Cardiac atrium fibroblast (primary cell): Measurements from ENCODE around the gene NRN1L. TPM values are rescaled to one million over a fixed set of nuclear protein-coding genes. Genes with fewer than 3 reads are reported as not detected.

Experiments
- total RNA-seq: library from RNA; depleted of rRNA; stranded (reverse); fragments of >200 nt; gene quantifications from 2 replicates; pipeline ENCODE4 v1.2.3, GENCODE V29; 2015

The NRN1L gene
- total RNA-seq: not detected in 2 replicates

DNA sequence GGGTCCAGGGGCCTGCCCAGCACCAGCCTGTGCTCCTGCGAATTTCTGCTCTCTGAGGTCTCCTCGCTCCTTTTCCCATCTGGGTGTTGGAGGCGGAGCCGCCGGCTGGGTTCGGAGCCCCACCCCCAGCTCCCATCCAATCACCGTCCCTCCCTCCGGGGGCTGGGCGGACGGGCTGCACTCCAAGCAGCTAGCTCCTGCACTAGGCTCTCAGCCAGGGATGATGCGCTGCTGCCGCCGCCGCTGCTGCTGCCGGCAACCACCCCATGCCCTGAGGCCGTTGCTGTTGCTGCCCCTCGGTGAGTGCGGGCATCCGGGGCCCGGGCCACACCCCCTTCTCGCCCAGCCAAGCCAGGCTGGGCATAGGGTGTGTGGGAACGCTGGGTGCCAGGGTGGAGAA is at the start of gene NRN1L:
Gene NRN1L (plus strand): TSS at position 202 of the 400 bp plus-strand sequence. CDS start 19 bp downstream, at position 221.

DNA sequence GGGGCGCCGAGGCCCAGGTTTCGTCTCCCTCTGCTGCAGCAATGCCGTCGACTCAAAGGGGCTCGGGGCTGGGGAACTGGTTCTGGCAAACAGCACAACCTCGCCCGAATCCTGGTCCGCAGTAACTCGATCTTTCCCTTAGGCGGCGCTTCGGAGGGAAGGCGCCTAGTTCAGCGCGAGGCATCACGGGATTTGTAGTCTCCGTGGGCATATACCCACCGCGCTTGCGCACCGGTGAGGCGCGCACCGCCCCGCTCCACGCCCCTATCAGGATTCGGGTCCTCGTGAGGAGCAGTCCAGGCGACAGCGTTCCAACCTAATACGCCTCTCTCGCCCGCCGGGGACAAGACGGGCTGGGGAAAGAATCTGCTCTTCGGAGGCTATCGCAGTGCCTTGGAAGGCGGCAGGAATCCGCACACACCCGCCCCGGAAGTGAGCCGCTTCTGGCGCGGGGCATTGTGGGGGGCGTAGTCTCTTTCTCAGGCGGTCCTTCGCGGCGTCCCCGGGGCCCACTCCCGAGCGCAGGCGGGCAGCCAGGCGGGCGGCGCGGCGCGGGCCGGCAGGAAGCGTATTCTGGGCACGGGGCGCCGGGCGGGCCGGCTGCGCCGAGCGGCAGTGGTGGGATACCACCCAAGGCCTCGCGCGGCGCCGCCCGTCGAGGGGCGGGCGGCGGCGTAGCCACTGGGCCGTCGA is 42.7 kb upstream of the NRN1L start, which contains the start of gene THAP11:
Gene THAP11 (plus strand): TSS at position 505 of the 693 bp plus-strand sequence. CDS start 235 bp downstream, outside the sequence.

DNA sequence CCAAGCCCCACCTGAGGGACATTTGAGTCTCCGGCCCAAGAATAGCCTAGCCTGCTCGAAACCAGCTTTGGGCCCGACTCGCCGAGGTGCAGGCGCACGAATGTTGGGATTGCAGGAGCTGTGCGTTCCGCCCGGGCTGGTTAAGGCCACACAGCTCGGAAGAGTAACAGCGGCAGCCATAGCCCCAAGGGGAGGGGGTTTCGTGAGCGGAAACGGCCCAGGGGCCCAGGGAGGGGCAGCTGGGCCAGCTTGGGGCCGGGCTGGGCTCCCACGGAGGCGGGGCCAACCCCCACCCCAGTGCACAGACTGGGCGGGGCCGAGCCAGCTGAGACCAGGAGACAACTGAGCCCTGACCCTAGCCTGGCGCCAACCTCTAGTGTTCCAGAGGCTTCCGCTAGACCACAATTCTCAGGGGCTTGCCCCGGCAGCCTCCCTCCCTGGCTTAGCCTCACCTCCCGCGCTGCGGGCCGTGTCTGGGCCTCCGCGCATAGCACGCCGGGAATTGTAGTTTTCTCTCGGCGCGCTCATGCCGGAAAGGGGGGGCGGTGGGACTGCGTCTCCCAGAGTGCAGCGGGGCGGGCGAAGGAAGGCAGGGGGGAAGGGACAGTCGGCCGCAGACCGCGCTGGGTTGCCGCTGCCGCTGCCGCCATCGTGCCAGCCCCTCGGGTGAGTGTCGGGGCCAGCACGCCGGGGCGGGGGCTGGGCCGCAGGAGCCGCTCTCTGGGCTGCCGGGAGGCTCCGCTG is 38.2 kb upstream of the NRN1L start, which contains the start of gene NUTF2:
Gene NUTF2 (plus strand): TSS at position 614 of the 744 bp plus-strand sequence. CDS start 18,198 bp downstream, outside the sequence.

DNA sequence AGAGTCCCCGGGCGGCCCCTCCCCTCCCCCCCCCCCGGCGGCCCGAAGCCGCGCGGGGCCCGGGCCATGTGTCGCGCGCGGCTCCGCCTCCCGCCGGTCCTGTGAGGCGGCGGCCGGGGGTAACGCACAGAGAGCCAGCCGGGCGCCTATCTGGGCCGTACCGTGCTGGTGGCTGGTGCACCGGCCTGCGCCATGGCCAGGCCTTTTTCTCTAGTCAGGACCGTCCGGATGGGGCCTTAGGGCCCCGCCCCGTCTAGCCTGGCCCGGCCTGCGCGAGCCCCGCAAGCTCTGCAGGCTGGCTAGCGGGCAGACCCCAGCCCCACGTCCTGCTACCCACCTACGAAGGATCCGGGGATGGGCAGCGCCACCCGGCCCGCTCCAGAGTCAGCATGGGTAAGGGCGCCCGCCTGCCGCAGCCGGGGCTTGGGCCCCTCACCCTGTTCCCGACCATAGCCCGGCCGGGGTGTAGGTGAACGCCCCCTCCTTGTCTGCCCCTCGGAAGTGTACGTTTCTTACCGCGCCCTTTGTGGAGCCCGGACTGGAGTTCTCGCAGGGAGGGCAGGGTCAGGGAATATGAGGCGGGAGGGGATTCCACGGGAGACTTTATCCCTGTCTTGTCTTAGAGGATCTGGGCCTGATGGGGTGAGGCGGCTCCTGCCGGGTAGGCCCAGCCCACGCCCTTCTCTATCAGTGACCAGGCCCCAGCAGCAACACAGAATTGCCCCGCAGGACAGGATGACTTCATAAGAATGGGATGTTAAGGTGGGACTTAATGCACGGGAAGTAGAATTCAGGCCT is 37.4 kb upstream of the NRN1L start, which contains the start of gene CENPT:
Gene CENPT (minus strand): TSS at position 630 of the 798 bp plus-strand sequence. CDS start 13,834 bp downstream, outside the sequence.

DNA sequence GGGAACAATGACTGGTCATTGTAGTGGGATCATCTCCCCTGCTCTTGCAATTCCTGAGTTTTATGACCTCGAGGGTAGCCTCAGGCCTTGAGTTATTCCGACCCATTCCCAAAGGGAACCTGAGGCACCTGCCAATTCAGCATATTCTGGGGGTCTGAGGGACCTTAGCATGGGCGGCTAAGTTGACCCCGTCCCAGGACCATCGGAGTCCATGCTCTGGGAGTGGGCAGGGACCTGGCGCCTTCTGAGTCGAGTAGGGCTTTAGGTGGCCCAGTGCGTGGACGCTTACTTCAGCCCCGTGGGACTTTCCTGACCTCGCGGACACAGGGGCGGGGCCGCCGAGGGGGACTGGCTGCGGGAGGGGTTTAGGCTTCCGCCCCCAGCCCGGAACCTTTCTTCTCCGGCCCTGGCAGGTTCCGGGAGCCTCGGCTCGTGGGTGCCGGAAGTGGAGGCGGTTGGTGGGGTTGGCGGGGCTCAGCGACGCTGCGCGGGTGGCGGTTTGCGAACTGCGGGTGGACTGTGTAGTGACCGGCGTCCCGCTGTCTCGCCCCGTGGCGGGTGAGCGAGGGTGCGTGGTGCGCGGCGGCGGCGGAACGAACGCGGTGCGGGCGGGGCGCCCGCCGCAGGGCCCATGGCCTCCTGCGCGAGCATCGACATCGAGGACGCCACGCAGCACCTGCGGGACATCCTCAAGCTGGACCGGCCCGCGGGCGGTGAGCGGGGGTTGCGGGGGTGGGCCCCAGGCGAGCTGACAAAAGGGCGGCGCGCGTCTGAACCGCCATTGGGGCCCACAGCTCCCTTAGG is 11.9 kb upstream of the NRN1L start, which contains the start of gene EDC4:
Gene EDC4 (plus strand): TSS at position 422 of the 804 bp plus-strand sequence. CDS start 210 bp downstream, at position 632.

DNA sequence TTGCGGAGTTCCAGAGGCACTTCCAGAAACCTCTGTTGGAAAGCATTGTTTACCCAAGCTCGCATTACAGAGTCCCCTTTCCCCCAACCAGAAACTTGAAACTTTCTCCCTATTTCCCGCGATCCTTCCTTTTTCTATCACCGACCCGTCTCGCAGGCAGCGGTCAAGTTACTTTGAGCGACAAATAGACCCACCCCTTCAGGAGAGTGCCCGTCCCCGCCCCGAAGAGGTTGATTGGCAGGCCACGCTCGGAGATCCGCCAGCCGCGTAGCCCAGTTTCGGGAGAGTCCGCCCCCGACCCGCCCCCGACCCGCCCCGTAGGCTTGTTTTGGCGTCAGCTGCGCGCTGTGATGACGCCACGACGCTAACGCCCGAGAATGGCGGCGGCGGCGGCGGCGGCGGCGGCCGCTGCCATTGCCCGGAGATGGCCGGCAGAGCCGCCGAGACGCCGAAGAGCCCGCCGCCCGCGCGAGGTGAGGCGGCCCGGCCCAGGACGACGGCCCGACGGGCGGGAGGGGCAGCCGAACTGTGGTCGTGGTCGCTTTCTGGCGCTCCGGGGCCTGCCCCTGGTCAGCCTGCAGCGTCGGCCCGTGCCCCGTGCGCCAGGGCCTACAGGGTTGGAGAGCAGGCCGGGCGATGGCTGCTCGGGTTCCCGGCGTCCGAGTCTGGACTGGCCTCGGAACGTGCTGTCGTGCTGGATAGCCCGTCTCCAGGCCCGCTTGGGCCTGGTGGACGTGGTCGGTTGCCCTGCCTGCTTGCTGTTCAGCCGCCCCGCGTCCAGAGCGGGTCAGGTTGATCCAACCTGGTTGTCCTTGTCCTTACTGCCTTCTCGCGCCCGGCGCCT is 8.4 kb downstream of the NRN1L start, which contains the start of gene PSKH1:
Gene PSKH1 (plus strand): TSS at position 356 of the 844 bp plus-strand sequence. CDS start 15,496 bp downstream, outside the sequence.

DNA sequence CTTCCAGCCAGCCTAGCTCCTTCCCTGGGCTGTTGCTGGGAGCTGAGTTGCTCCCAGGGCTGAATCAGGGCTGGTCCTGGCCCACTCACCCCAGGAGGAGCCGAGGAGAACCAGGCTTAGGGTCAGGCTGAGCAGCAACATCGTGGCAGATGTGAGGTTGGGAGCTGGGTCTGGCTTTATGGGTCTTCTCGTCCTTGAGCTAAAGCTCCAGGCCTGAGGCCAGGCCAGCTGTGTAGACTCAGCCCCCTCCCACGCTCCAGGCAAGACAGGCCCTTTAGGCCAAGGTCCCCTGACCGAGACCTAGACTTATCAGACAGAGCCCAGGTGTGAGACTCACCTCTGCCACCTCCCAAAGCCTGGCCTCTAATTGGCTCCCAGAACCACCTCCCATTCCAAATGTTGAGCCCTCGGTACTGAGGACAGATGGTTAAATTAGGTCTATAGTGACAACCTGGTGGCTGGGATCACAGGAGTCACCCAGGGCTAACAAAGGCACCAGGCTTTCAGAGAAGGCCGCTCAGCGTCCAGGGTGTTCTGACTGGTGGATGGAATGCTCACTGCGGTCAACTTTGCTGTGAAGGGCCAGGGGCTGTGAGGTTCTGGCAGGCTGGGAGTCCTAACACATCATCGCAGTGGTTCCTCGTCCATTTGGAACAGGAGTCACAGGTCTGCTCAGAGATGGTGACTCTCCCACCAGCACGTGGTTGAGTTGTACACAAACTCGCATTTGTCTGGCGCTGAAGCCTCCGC is 47.2 kb downstream of the NRN1L start, which contains the start of gene CTRL:
Gene CTRL (minus strand): TSS at position 151 of the 750 bp plus-strand sequence. CDS start 10 bp downstream, at position 141.

Other genes with a start within 250 kb of the NRN1L start
- 0.90 and 1.5 TPM in 2 replicates for gene CARMIL2, start 239.7 kb upstream of the NRN1L start, total RNA-seq
- 13.0 and 25.4 TPM in 2 replicates for gene ACD, start 224.6 kb upstream of the NRN1L start, total RNA-seq
- gene PARD6A, start 223.9 kb upstream of the NRN1L start, total RNA-seq: 0.90 TPM in 1 of 2 replicates, not detected in the other
- 12.8 and 14.4 TPM in 2 replicates for gene ENKD1, start 218.1 kb upstream of the NRN1L start, total RNA-seq
- 2.8 and 6.0 TPM in 2 replicates for gene C16orf86, start 218.1 kb upstream of the NRN1L start, total RNA-seq
- 7.9 and 15.2 TPM in 2 replicates for gene GFOD2, start 165.6 kb upstream of the NRN1L start, total RNA-seq
- gene RANBP10, start 78.3 kb upstream of the NRN1L start, total RNA-seq: 4.5 and 5.8 TPM in 2 replicates
- 0.54 and 0.97 TPM in 2 replicates for gene TSNAXIP1, start 78.0 kb upstream of the NRN1L start, total RNA-seq
- 15.4 and 22.6 TPM in 2 replicates for gene THAP11, start 42.6 kb upstream of the NRN1L start, total RNA-seq
- gene NUTF2, start 38.0 kb upstream of the NRN1L start, total RNA-seq: 96.6 and 177 TPM in 2 replicates
- 32.6 and 42.4 TPM in 2 replicates for gene CENPT, start 37.2 kb upstream of the NRN1L start, total RNA-seq
- 27.2 and 28.3 TPM in 2 replicates for gene EDC4, start 11.8 kb upstream of the NRN1L start, total RNA-seq
- 10.7 and 11.0 TPM in 2 replicates for gene PSKH1, start 8.4 kb downstream of the NRN1L start, total RNA-seq
- 0.18 and 0.81 TPM in 2 replicates for gene CTRL, start 47.0 kb downstream of the NRN1L start, total RNA-seq
- gene PSMB10, start 52.0 kb downstream of the NRN1L start, total RNA-seq: 40.4 and 57.8 TPM in 2 replicates
- gene LCAT, start 59.2 kb downstream of the NRN1L start, total RNA-seq: 8.1 and 12.5 TPM in 2 replicates
- gene SLC12A4, start 83.8 kb downstream of the NRN1L start, total RNA-seq: 46.4 and 58.3 TPM in 2 replicates
- not detected in 2 replicates for gene DPEP3, start 95.6 kb downstream of the NRN1L start, total RNA-seq
- not detected in 2 replicates for gene DPEP2, start 114.6 kb downstream of the NRN1L start, total RNA-seq
- gene DPEP2NB, start 131.0 kb downstream of the NRN1L start, total RNA-seq: not detected in 2 replicates
- gene DDX28, start 138.3 kb downstream of the NRN1L start, total RNA-seq: 3.2 and 6.3 TPM in 2 replicates
- 14.7 and 19.5 TPM in 2 replicates for gene DUS2, start 138.4 kb downstream of the NRN1L start, total RNA-seq
- gene NFATC3, start 200.5 kb downstream of the NRN1L start, total RNA-seq: 17.5 and 20.3 TPM in 2 replicates